Astrocyte (in vitro differentiated cells and primary cell): ENCODE data around the gene WFS1. TPM values are rescaled to one million over a fixed set of nuclear protein-coding genes. Genes with fewer than 3 reads are reported as not detected.

Source experiments
- DNase-seq: peaks from one replicate; pipeline ENCODE4 v3.0.0-alpha.2; 2010; ENCODE audit warnings: low read depth
- FAIRE-seq: peaks from 2 replicates; lab custom pipeline; 2011; peaks lifted over from hg19 to GRCh38; lab: Jason Lieb, UNC
- H2AFZ ChIP-seq: 2 replicates; pipeline ENCODE4 v1.6.0; 2012; ENCODE audit warnings: low read depth, low read length, inconsistent platforms
- H3K27ac ChIP-seq: 2 replicates; pipeline ENCODE4 v1.5.1; 2011; ENCODE audit warnings: low read depth, low read length, inconsistent platforms
- H3K27me3 ChIP-seq: 2 replicates; pipeline ENCODE4 v1.6.0; 2011; ENCODE audit warnings: low read length, inconsistent platforms; ENCODE audit not compliant: insufficient read depth
- H3K36me3 ChIP-seq: 2 replicates; pipeline ENCODE4 v1.5.1; 2011; ENCODE audit warnings: low read length, inconsistent platforms; ENCODE audit not compliant: insufficient read depth
- H3K4me1 ChIP-seq: 2 replicates; pipeline ENCODE4 v1.5.1; 2011; ENCODE audit warnings: low read length, inconsistent platforms; ENCODE audit not compliant: insufficient read depth
- H3K4me2 ChIP-seq: 2 replicates; pipeline ENCODE4 v1.6.0; 2012; ENCODE audit warnings: low read length, inconsistent platforms
- H3K4me3 ChIP-seq: 2 replicates; pipeline ENCODE4 v1.5.1; 2011; ENCODE audit warnings: low read depth, mild to moderate bottlenecking, low read length, inconsistent platforms; ENCODE audit not compliant: insufficient read depth
- H3K79me2 ChIP-seq: 2 replicates; pipeline ENCODE4 v1.6.0; 2012; ENCODE audit warnings: mild to moderate bottlenecking, low read length, inconsistent platforms; ENCODE audit not compliant: insufficient read depth
- H3K9ac ChIP-seq: 2 replicates; pipeline ENCODE4 v1.6.0; 2012; ENCODE audit warnings: mild to moderate bottlenecking, low read length, inconsistent platforms
- H3K9me3 ChIP-seq: 2 replicates; pipeline ENCODE4 v1.5.1; 2012; ENCODE audit warnings: low read depth, mild to moderate bottlenecking, low read length, inconsistent platforms; ENCODE audit not compliant: insufficient read depth
- H4K20me1 ChIP-seq: 2 replicates; pipeline ENCODE4 v1.6.0; 2012; ENCODE audit warnings: low read length, inconsistent platforms; ENCODE audit not compliant: insufficient read depth
- H3K27ac Mint-ChIP-seq: one replicate; pipeline ENCODE4 v1.8.0; 2021; ENCODE audit warnings: mild to moderate bottlenecking, mixed read lengths; ENCODE audit not compliant: unreplicated experiment
- H3K27me3 Mint-ChIP-seq: one replicate; pipeline ENCODE4 v1.8.0; 2021; ENCODE audit warnings: low read depth, mixed read lengths; ENCODE audit not compliant: unreplicated experiment
- H3K36me3 Mint-ChIP-seq: one replicate; pipeline ENCODE4 v1.8.0; 2021; ENCODE audit warnings: low read depth, mixed read lengths; ENCODE audit not compliant: unreplicated experiment
- H3K4me1 Mint-ChIP-seq: one replicate; pipeline ENCODE4 v1.8.0; 2021; ENCODE audit warnings: low read depth, mixed read lengths; ENCODE audit not compliant: unreplicated experiment
- H3K4me3 Mint-ChIP-seq: one replicate; pipeline ENCODE4 v1.8.0; 2021; ENCODE audit warnings: mild to moderate bottlenecking, moderate library complexity, mixed read lengths; ENCODE audit not compliant: unreplicated experiment
- H3K9me3 Mint-ChIP-seq: one replicate; pipeline ENCODE4 v1.8.0; 2021; ENCODE audit warnings: mild to moderate bottlenecking, mixed read lengths; ENCODE audit not compliant: unreplicated experiment
- EZH2 ChIP-seq: IDR thresholded peaks from 2 replicates; pipeline ENCODE4 v1.6.1; 2012; ENCODE audit warnings: mild to moderate bottlenecking, low read length, inconsistent platforms; ENCODE audit not compliant: insufficient read depth
- total RNA-seq: library from RNA; stranded (reverse); gene quantifications from 2 replicates; pipeline ENCODE4 v1.2.1, GENCODE V29; 2021
- TF ChIP-seq, protein P1 (sequence below): IDR thresholded peaks from 2 replicates; pipeline ENCODE4 v1.5.1; 2011; ENCODE audit warnings: low read depth, mild to moderate bottlenecking, inconsistent platforms, low read length, moderate library complexity; ENCODE audit not compliant: insufficient read depth

The WFS1 gene
- total RNA-seq, 1 donor from 2014 or later = 39.0 TPM

DNA sequence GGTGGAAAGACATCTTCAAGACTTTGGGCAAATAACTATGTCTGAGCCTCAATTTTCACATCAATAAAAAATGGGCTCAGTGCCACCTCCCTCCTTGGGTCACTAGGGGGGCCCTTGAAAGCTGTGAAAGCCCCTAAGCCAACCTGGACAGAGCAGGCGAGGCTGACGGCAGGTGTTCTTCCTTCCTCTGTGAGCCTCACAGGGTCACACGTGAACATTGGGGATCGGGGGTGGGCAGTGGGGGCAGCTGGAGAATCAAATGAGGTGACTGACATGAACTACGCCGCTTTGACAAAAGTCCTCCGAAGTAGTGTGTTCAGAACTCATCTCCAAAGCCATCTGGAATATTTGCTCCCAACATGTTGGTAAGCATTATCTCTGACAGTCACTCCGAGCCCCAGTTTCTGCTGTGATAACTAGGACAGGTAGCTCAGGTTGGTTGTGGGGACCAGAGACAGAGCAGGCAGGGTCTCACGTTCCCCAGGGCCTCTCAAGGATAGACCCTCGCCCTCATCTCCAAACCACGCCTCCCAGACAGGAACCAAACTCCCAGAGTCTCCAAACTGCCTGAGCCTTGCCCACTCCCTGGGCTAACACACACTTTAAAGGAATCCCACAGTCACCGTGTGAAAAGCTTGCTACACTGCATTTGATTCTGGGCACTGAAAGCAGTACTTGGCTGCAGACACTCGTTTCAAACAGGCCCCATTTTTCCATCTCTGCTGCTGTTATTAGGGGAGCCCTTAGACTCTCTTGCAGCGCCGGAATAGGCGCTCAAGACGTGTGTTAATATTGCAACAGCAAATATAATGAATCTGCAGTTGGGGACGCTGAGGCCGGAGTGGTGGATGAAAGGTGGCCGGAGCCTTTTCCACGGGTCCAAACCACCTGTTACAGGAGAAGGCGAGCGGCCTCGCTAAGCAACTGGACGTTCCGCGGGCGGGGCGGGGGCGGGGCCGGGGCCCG lies 717 bp upstream of the WFS1 start:
- FAIRE-seq = no peak

DNA sequence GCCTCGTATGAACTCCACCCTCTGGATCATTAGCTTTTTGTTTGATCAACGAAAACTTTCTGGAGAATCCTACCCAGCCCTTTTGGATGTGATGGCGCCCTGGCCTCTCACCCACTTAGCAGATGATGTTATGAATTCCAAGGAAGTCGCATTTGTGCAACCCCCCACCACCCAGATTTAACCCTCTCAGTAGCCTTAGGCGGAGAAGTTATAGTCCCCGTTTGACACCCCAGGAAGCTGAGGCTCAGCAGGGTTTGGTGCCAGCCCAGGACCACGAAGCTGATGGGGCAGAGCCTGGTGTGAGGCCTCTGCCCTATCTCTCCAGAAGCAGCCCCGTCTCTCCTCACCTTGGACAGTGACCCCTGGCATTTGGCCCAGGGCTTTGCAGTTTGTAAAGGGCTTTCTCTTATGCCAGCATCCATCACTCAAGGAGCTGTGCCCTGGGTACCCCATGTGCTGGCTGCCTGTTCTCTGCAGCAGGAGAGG lies 1.0 kb downstream of the WFS1 start:
- H3K27ac ChIP-seq = no peak overlapping the region
- H3K9me3 ChIP-seq = no peaks in the 10 kb centered on the region
- FAIRE-seq (no peak), DNase-seq (no peak)
- H3K4me3 Mint-ChIP-seq = peak overlapping the region; percentile 95
- peak overlapping the region; percentile 92 for H3K4me2 ChIP-seq
- no peaks in the 10 kb centered on the region for H3K36me3 ChIP-seq
- no peak overlapping the region for H2AFZ ChIP-seq
- peaks cover 5% of the 10 kb centered on the region for H3K36me3 Mint-ChIP-seq
- peaks cover 10% of the 10 kb centered on the region for H3K27me3 Mint-ChIP-seq
- H3K4me3 ChIP-seq = peak overlapping the region; percentile 53
- H3K79me2 ChIP-seq = peaks cover 27% of the 10 kb centered on the region
- H4K20me1 ChIP-seq = peaks cover 46% of the 10 kb centered on the region
- peak overlapping the region; percentile 53 for H3K27ac Mint-ChIP-seq
- no peaks in the 10 kb centered on the region for H3K9me3 Mint-ChIP-seq
- peaks cover 9% of the 10 kb centered on the region for H3K27me3 ChIP-seq
- peak overlapping the region; percentile 87 for H3K9ac ChIP-seq
- TF ChIP-seq, protein P1, sequence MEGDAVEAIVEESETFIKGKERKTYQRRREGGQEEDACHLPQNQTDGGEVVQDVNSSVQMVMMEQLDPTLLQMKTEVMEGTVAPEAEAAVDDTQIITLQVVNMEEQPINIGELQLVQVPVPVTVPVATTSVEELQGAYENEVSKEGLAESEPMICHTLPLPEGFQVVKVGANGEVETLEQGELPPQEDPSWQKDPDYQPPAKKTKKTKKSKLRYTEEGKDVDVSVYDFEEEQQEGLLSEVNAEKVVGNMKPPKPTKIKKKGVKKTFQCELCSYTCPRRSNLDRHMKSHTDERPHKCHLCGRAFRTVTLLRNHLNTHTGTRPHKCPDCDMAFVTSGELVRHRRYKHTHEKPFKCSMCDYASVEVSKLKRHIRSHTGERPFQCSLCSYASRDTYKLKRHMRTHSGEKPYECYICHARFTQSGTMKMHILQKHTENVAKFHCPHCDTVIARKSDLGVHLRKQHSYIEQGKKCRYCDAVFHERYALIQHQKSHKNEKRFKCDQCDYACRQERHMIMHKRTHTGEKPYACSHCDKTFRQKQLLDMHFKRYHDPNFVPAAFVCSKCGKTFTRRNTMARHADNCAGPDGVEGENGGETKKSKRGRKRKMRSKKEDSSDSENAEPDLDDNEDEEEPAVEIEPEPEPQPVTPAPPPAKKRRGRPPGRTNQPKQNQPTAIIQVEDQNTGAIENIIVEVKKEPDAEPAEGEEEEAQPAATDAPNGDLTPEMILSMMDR = no peak
- no peak for TF ChIP-seq EZH2
- H3K4me1 ChIP-seq = peaks cover 30% of the 10 kb centered on the region
- peaks cover 31% of the 10 kb centered on the region for H3K4me1 Mint-ChIP-seq

More for the DNA sequence above, 717 bp upstream of the WFS1 start:
- Histone ChIP-seq H3K27me3 (peaks cover 9% of the 10 kb centered on the region), H4K20me1 (peaks cover 31% of the 10 kb centered on the region), H3K4me2 (peak overlapping the region; percentile 86), H3K4me1 (peaks cover 30% of the 10 kb centered on the region), H3K79me2 (peaks cover 13% of the 10 kb centered on the region), H3K36me3 (no peaks in the 10 kb centered on the region), H2AFZ (peak overlapping the region; percentile 82), H3K9me3 (no peaks in the 10 kb centered on the region), H3K9ac (peak overlapping the region; percentile 46), H3K27ac (no peak overlapping the region), H3K4me3 (peak overlapping the region; percentile 18)
- Mint-ChIP-seq H3K27me3 (peaks cover 10% of the 10 kb centered on the region), H3K4me1 (peaks cover 23% of the 10 kb centered on the region), H3K36me3 (peaks cover 6% of the 10 kb centered on the region), H3K27ac (no peak overlapping the region), H3K4me3 (peak overlapping the region; percentile 77), H3K9me3 (no peaks in the 10 kb centered on the region)
- peak; percentile 6 for TF ChIP-seq EZH2
- TF ChIP-seq, protein P1 = no peak
- DNase-seq = no peak
